KBM-7 (cell line): Measurements from ENCODE around the gene RPEL1.
"Not testable (repeated sequence)": the region's sequence is repeated elsewhere in the genome, so short reads cannot be mapped to it uniquely, and the experiment has no call there.

Experiments used
- DNase-seq: peaks from one replicate; pipeline ENCODE4 v3.0.0-alpha.2; 2015
- in situ Hi-C: fragments of 300-500 bp; cut with MboI; formaldehyde crosslinking; loops from 2 replicates; pipeline ENCODE4 v1.14.3; 2020; ENCODE audit warnings: low sequenced_read_pairs, low pct_unique_long_range_greater_than_20kb, mixed read lengths

Gene RPEL1

DNA sequence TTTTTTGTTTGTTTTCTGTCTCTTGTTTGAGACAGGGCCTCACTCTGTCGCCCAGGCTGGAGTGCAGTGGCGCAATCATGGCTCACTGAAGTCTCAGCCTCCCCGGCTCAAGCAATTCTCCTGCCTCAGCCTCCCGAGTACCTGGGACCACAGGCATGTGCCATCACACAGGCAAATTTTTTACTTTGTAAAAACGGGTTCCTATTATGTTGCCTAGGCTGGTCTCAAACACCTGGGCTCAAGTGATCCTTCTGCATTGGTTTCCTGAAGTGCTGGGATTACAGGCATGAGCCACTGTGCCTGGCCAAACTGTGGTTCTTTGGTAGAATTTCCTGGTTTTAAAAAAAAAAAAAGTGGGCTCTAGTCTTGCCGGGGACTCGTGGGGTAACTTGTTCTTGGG lies at the start of gene RPEL1:
TSS of gene RPEL1 (plus strand) at position 301 of the 400 bp plus-strand sequence. CDS start 110 bp downstream, outside the sequence.
- in situ Hi-C loops: not testable (repeated sequence)

DNA sequence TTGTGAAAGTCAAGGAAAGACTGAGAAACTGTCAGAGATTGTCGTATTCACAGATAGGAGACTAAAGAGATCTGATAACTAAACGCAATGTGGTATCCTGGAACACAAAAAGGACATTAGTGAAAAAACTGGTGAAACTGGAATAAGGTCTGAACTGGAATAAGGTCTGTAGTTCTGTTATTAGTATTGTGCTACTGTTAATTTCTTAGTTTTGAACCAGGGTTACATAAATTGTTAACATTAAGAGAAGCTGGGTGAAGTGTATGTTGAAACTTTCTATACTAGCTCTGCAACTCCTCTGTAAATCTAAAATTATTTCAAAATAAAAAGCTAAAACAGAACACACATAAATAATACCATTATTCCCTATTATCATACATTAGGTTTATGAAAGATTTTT lies 49.2 kb upstream of the RPEL1 start:
- in situ Hi-C loops: no loop called here
- no peak for DNase-seq

More for the DNA sequence above, at the start of gene RPEL1:
- DNase-seq: not testable (repeated sequence)

DNA sequence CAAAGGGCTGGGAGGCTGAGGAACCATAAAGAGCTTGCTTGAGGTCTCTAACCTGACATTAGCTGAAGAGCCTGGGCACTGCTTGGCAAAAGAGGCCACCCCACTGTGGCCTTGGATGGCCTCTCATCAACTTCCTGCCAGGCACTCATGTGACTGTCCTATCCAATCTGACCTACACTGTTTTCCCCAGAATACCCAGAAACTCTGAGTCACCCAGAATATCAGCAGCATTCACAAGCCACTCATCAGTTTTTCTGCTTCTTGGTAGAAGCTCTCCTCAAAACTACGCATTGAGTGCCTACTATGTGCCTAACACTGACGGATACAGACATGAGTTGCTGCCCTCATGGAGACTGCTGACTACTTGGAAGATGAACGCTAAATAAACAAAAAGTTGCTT lies 48.5 kb upstream of the RPEL1 start:
- in situ Hi-C loops: no loop called here
- peak; percentile 72 for DNase-seq

- in situ Hi-C loops: no loop called here
- no peak for DNase-seq
These were observed 47.8 kb upstream of the RPEL1 start for GRCh38 chr10:103197903-103198302.

DNA sequence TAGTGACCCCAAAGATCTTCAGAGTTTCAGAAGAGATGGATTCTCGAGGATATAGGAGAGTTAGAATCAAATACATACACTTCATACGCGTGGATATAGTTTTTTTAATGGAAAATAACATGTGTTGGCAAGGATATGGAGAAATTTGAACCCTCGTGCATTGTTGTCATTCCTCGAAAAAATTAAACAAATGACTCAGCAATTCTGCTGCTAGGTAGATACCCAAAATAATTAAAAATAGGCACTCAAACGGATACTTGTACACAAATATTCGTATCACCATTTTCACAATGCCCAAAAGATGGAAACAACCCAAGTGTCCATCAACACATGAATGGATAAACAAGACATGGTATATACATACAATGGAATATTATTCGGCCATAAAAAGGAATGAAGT lies 47.0 kb upstream of the RPEL1 start:
- no peak for DNase-seq
- in situ Hi-C loops: no loop called here

DNA sequence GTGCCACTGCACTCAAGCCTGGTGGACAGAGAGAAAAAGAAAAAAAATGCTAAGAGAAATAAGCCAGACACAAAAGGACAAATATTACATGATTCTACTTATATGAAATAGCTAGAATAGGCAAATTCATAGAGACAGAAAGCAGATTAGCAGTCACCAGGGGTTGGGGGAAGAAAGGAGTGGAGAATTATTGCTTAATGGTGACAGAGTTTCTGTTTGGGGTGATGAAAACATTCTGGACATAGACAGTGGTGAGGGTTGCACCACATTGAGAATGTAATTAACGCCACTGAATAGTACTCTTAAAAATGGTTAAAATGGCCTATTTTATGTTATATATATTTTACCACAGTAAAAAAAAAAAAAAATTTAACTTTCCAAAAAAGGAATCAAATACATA lies 46.2 kb upstream of the RPEL1 start:
- in situ Hi-C loops: no loop called here
- no peak for DNase-seq

DNA sequence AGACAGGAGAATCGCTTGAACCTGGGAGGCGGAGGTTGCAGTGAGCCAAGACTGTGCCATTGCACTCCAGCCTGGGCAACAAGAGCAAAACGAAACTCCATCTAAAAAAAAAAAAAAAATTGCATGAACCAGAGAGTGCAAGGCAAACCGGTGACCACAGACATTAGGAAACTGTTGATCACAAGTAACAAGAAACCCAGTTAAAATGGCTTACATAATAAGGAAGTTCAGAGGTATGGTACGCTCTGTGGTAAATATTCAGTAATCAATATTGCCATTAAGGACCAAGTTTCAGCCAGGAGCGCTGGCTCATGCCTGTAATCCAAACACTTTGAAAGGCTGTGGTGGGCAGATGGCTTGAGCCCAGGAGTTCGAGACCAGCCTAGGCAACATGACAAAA lies 43.4 kb upstream of the RPEL1 start:
- DNase-seq: peak; percentile 66
- in situ Hi-C loops: no loop called here

GRCh38 chr10:103203466-103203865 lies 42.2 kb upstream of the RPEL1 start:
- in situ Hi-C loops: no loop called here
- DNase-seq: no peak

GRCh38 chr10:103204353-103205255 lies 41.1 kb upstream of the RPEL1 start:
- in situ Hi-C loops: no loop called here
- no peak for DNase-seq

DNA sequence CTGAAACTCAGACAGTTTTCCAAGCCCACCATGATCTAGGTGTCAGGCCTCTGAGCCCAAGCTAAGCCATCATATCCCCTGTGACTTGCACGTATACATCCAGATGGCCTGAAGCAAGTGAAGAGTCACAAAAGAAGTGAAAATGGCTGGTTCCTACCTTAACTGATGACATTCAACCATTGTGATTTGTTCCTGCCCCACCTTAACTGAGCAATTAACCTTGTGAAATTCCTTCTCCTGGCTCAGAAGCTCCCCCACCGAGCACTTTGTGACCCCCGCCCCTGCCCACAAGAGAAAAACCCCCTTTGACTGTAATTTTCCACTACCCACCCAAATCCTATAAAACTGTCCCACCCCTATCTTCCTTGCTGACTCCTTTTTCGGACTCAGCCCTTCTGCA lies 40.3 kb upstream of the RPEL1 start:
- in situ Hi-C loops, DNase-seq: not testable (repeated sequence)

GRCh38 chr10:103206715-103207114 lies 39.0 kb upstream of the RPEL1 start:
- DNase-seq, in situ Hi-C loops: not testable (repeated sequence)

- in situ Hi-C loops: no loop called here
These were observed 38.5 kb upstream of the RPEL1 start for GRCh38 chr10:103207141-103207540.

DNA sequence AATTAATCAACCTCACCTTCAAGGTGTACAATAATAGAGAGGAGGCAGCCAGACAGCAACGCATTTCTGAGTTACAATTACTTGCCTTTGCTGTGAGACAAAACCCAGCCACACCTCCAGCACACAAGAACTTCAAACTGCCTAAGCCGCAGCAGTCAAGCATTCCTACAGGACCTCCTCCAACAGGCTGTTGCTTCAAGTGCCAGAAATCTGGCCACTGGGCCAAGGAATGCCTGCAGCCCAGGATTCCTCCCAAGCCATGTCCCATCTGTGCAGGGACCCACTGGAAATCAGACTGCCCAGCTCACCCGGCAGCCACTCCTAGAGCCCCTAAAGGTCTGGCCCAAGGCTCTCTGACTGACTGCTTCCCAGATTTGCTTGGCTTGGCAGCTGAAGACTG lies 38.0 kb upstream of the RPEL1 start:
- DNase-seq, in situ Hi-C loops: not testable (repeated sequence)

More at GRCh38 chr10:103207141-103207540, 38.5 kb upstream of the RPEL1 start:
- DNase-seq: no peak

DNA sequence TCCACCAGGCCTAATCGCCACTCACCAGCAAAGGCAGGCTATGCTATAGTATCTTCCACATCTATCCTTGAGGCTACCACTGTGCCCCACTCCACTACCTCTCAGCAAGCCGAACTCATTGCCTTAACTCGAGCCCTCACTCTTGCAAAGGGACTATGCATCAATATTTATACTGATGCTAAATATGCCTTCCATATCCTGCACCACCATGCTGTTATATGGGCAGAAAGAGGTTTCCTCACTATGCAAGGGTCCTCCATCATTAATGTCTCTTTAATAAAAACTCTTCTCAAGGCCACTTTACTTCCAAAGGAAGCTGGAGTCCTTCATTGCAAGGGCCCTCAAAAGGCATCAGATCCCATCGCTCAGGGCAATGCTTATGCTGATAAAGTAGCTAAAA lies 35.4 kb upstream of the RPEL1 start:
- not testable (repeated sequence) for DNase-seq

GRCh38 chr10:103215601-103216000 lies 30.1 kb upstream of the RPEL1 start:
- no peak for DNase-seq
- in situ Hi-C loops: no loop called here

More for the DNA sequence above, 35.4 kb upstream of the RPEL1 start:
- in situ Hi-C loops: not testable (repeated sequence)

DNA sequence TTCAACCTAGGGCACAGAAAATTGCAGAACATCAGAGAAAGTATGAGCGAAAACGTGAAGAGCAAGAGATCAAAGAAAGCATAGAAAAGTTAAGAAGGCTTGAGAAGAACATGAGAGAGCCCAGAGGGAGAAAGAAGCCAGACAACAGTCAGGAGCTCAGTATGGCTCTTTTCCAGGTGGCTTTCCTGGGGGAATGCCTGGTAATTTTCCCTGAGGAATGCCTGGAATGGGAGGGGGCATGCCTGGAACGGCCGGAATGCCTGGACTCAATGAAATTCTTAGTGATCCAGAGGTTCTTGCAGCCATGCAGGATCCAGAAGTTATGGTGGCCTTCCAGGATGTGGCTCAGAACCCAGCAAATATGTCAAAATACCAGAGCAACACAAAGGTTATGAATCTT lies 29.3 kb upstream of the RPEL1 start:
- in situ Hi-C loops, DNase-seq: not testable (repeated sequence)

DNA sequence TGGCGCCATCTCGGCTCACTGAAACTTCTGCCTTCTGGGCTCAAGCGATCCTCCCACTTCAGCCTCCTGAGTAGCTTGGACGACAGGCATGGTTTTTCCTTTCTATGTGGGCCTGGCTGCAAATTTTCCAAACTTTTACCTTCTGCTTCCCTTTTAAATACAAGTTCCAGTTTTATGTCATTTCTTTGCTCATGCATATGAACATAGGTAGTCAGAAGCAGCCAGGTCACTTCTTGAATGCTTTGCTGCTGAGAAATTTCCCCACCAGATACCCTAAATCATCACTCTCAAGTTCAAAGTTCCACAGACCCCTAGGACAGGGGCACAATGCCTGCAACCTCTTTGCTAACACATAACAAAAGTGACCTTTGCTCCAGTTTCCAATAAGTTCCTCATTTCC lies 21.6 kb upstream of the RPEL1 start:
- peak; percentile 28 for DNase-seq
- in situ Hi-C loops: no loop called here

GRCh38 chr10:103224721-103225120 lies 21.0 kb upstream of the RPEL1 start:
- peak; percentile 41 for DNase-seq
- in situ Hi-C loops: not testable (repeated sequence)

DNA sequence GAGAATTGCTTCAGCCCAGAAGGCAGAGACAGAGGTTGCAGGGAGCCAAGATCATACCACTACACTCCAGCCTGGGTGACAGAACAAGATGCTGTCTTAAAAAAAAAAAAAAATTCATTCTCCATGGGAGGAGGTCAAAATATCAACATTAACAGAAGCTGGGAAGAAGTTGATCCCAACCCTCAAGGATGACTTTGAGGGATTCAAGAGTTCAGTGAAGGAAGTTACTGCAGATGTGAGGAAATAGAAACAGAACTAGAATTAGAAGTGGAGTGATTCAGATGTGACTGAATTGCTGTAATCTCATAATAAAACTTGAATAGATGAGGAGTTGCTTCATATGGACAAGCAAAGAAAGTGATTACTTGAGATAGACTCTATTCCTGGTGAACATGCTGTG lies 19.7 kb upstream of the RPEL1 start:
- in situ Hi-C loops: no loop called here
- no peak for DNase-seq

- in situ Hi-C loops: no loop called here
- DNase-seq: no peak
These were observed 18.3 kb upstream of the RPEL1 start for GRCh38 chr10:103227416-103227815.

DNA sequence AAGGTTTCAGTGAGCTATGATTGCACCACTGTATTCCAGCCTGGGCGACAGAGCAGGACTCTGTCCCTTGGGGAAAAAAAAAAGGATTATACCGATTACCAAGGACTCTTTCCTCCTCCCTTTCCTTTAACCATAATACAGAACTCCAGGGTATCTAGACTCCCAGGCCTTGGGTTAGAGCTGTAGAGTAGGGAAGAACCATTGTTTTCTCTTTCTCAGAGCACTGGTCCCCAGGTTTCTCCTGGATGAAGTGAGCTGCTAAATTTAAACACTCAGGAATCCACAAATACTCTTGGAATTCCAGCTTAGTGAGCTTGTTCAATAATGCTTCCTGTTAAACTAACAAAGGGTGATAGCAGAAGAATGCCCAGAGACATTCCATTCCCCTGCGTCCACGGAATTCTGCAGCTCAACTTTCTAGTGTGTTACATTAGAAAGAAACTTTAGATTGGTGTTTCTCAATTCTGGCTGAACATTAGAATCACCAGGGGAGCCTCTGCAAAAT lies 14.6 kb upstream of the RPEL1 start:
- no peak for DNase-seq
- in situ Hi-C loops: no loop called here
